ENCODE measurements around the gene MAP3K3.

GRCh38 chr17:63645775-63646487 is 23.7 kb downstream of the MAP3K3 start:
- no peak for TF ChIP-seq POLR2A (IDR thresholded peaks at IDR 0.05; ENCODE audit: low read length)
- TF ChIP-seq GATA1 (IDR thresholded peaks at IDR 0.05; ENCODE audit: low read depth, low read length), result no peak
